HG03135 (cell line): ENCODE results near the gene FGF12.
A peak's percentile ranks its signal among the peaks of the same experiment; 100 is the strongest.

Experiments used
- ATAC-seq: cut with Tn5 transposase; IDR thresholded peaks from one replicate; pipeline ENCODE4 v1.9.1; 2021; ENCODE audit warnings: mild to moderate bottlenecking, moderate library complexity; ENCODE audit not compliant: unreplicated experiment

The FGF12 gene

DNA sequence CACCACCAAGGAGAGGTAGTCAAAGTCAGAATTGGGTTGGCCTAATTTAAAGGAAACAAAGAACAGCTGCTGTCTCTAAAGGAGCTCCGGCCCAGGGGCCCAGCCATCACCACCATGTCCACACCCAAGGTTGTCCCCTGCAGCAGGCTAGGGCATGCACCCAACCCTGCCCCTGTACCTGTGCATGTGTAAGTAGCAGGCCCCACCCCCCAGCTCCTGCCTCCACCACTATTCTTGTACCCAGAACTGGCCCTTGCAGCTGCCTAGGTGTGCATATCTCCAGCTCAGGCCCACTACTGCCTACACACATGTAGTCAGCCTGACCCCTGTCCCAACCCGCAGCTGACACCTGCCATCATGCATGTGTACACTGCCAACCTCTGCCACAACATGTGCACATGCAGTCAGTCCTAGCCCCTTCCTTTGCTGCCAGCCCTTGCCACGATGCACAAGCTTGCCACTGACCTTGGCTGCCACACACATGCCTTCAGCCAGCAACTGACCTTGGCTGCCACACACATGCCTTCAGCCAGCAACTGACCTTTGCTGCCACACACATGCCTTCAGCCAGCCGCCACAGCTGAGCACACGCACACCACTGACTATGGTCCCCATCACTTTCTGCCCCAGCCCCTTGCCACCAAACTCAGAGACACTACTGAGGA lies 39.7 kb downstream of the FGF12 start:
- no peak for ATAC-seq

GRCh38 chr3:192685801-192686200 lies 41.5 kb downstream of the FGF12 start:
- no peak for ATAC-seq

DNA sequence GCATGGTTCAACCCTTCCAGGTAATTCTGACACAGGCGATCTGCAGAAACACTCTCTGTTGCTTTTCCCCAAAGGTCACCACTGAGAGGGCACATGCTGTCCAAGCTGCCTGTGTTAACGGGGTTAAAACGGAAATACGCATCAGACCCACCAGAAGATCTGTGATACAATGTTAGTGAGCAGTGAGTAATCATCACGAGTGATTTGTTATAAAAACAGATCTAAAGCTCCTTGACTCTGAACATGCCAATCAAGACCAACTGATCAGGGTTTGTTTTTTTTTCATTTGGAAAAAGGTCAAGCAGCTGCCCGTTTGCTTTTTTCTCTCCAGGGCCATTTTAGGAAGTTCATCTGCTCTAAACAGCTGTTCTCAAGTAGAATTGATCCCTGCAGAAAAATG lies 43.2 kb downstream of the FGF12 start:
- no peak for ATAC-seq

- peak; percentile 43 for ATAC-seq
These were observed 51.2 kb downstream of the FGF12 start for GRCh38 chr3:192675958-192676649.

GRCh38 chr3:192655628-192656027 lies 71.7 kb downstream of the FGF12 start:
- ATAC-seq: no peak

- ATAC-seq: no peak
These were observed 72.3 kb downstream of the FGF12 start for GRCh38 chr3:192655040-192655439.

- no peak for ATAC-seq
These were observed 73.5 kb downstream of the FGF12 start for GRCh38 chr3:192653862-192654261.

DNA sequence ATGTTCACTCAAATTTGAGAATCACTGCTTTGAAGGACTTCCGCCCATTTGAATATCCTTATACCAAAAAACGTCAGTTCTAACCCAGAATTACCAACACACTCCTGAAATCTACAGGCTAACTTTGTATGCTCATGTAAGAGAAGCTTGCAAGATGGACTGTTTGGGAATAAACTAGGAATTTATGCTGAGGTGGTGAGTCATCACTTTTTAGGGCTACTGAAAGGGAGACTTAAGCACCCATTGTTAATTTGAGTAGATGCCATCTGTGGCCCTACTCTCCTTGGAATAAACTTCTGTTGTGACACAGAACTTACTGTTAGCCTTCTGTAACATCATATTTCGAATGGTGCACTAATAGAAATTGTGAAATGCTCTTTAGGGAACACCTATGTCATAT lies 74.6 kb downstream of the FGF12 start:
- ATAC-seq: no peak

- no peak for ATAC-seq
These were observed 75.4 kb downstream of the FGF12 start for GRCh38 chr3:192651836-192652512.

- ATAC-seq: no peak
These were observed 81.9 kb downstream of the FGF12 start for GRCh38 chr3:192645437-192645836.

DNA sequence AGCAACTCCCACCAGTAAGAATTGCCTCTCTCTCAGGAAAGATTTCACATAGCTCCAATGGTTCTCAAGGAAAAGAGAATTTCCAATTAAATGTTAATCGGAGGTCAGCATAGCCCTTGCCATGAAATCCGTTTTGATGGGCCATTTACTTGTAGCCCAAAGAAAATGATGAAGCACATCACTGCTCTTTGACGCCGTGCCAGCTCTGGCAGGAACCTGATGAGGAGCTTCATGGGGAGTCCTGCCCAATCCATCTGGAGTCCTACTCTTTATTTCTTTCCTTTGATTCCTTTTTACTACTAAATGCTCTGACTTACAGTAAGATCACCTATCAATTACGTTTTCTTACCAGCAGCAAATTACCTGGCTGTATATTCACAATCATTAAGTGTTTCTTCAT lies 84.7 kb downstream of the FGF12 start:
- ATAC-seq: no peak

- ATAC-seq: no peak
These were observed 85.4 kb downstream of the FGF12 start for GRCh38 chr3:192641919-192642318.

GRCh38 chr3:192639987-192640386 lies 87.4 kb downstream of the FGF12 start:
- ATAC-seq: no peak

- no peak for ATAC-seq
These were observed 89.5 kb downstream of the FGF12 start for GRCh38 chr3:192637803-192638202.

DNA sequence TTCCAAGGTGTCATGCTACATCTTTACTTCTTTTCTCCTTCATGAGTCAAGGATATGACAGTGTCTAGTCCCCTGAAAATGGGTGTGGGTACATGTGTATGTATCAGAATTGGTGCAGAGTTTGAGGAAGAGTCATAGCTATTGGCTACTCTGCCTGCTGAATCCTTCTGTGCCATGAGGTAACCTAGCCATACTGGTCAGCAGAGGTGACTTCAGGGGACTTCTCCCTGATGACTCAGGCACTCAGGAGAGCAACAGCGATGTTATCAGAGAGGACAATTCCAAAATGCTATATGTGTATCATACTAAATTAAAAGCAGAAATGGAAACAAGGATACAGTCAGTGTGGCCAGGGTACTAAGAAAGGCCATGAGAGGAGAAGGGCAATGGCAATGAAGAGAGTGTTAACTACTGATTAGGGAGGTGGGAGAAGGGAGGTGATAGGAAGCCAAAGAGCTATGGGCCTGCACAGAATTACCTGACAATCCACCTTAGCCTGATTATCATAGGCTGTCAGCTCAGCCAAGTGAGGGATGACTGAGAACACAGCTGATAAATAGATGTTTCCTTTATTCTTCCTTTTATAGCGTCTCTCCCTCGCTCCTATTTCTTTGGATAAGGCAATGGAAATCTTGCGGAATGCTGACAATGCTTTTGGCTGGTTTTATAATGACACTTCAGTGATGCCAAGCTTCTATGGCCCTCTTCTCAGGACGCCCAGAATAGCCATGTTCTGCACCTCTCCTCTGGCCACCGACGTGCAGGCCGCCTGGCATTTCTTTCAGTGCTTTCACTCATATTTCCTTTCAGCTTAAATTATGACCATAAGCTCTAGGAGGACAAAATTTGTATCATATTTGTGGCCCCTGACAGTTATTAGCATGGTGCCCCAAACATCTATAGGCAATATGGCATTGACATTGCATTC lies 90.6 kb downstream of the FGF12 start:
- ATAC-seq: no peak

DNA sequence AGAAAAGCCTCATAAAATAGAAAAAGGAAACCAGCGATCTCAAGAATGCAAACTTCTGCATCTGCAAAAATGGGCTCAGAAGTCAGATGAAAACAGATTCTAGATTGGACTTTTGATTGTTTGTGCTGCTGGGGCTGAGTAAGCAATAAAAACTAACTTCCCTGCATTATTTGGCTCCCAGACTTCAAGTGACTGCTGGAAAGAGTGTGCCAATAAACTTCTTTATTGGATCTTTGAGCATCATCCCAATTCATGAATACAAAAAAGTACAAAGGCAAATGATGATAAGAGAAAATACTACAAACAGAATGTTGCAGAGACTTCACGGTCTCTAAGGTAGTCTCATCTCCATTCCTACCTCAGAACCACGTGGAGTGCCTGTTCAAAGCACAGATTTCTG lies 97.9 kb downstream of the FGF12 start:
- ATAC-seq: no peak

- ATAC-seq: no peak
These were observed 105.4 kb downstream of the FGF12 start for GRCh38 chr3:192621909-192622308.

- ATAC-seq: no peak
These were observed 107.1 kb downstream of the FGF12 start for GRCh38 chr3:192620275-192620674.

GRCh38 chr3:192611411-192611810 lies 115.9 kb downstream of the FGF12 start:
- ATAC-seq: no peak

DNA sequence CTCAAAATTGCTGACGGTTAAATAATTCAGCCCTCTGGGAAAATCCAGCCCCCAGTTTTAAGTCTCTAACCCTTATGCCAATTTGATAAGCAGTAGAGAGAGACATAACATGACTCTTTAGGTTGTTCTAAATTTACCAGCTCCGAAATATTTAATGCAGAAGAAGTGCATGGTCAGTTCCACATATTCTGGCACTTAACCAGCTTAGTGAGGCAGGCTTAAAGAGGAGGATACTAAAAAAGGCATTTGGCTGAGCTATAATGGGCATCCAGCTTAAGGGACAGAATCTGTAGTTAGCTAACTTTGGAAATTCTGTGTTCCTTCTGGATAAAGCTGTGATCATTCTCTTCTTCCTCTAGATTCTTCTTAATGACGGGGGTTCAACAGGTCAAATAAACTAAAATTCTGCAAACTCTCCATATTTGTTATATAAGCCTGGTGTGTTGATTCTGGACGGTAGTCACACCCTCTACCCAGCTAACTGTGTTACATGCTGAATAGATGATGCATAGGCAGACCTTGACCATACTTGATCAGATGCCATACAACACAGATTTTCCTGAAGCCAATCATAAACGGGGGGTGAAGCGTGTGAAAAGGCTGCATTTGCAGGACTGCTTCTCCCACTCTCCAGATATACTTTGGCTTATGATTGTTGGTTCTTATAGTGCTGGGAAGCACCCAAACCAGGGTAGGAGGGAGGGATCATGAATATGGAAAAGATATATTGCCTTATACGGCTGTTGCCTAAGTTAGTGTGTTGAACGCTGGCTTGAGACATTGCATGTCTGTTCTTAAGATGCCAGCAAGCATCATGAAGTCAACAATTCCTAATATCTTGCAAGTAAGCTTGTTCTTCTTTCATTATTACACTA lies 118.4 kb downstream of the FGF12 start:
- no peak for ATAC-seq
